Amniotic epithelial cell (primary cell): ENCODE results near the gene PDZK1IP1.
A peak's percentile ranks its signal among the peaks of the same experiment; 100 is the strongest.
"Not testable (repeated sequence)": the region's sequence is repeated elsewhere in the genome, so short reads cannot be mapped to it uniquely, and the experiment has no call there.

Source experiments
- DNase-seq: peaks from one replicate; pipeline ENCODE4 v3.0.0-alpha.2; 2010; ENCODE audit warnings: low read depth

The PDZK1IP1 gene

GRCh38 chr1:47196622-47197021 lies 6.8 kb upstream of the PDZK1IP1 start:
- DNase-seq: no peak

GRCh38 chr1:47195981-47196380 lies 6.1 kb upstream of the PDZK1IP1 start:
- DNase-seq: not testable (repeated sequence)

GRCh38 chr1:47194311-47194710 lies 4.5 kb upstream of the PDZK1IP1 start:
- no peak for DNase-seq

- DNase-seq: not testable (repeated sequence)
Observed at GRCh38 chr1:47193496-47193895, 3.7 kb upstream of the PDZK1IP1 start.

GRCh38 chr1:47192458-47193384 lies 2.9 kb upstream of the PDZK1IP1 start:
- peak; percentile 39 for DNase-seq

GRCh38 chr1:47191940-47192457 lies 2.2 kb upstream of the PDZK1IP1 start:
- no peak for DNase-seq

GRCh38 chr1:47190857-47191256 lies 1.0 kb upstream of the PDZK1IP1 start:
- no peak for DNase-seq

- DNase-seq: no peak
Observed at GRCh38 chr1:47190509-47190855, 646 bp upstream of the PDZK1IP1 start.

- no peak for DNase-seq
Observed at GRCh38 chr1:47188791-47189785, 748 bp downstream of the PDZK1IP1 start.

- DNase-seq: no peak
Observed at GRCh38 chr1:47187926-47188250, 1.9 kb downstream of the PDZK1IP1 start.

- DNase-seq: no peak
Observed at GRCh38 chr1:47187231-47187925, 2.5 kb downstream of the PDZK1IP1 start.

GRCh38 chr1:47186267-47187185 lies 3.3 kb downstream of the PDZK1IP1 start:
- DNase-seq: no peak

GRCh38 chr1:47184822-47185677 lies 4.8 kb downstream of the PDZK1IP1 start:
- DNase-seq: no peak

GRCh38 chr1:47184090-47184821 lies 5.6 kb downstream of the PDZK1IP1 start:
- no peak for DNase-seq

- no peak for DNase-seq
Observed at GRCh38 chr1:47183308-47184089, 6.3 kb downstream of the PDZK1IP1 start.

GRCh38 chr1:47182676-47183235 lies 7.1 kb downstream of the PDZK1IP1 start:
- no peak for DNase-seq

GRCh38 chr1:47181955-47182675 lies 7.7 kb downstream of the PDZK1IP1 start:
- peak; percentile 31 for DNase-seq
